Left lobe of liver (tissue), 2 donors: ENCODE measurements around the gene NDUFB3. TPM values are rescaled to one million over a fixed set of nuclear protein-coding genes. Genes with fewer than 3 reads are reported as not detected.
"Not testable (repeated sequence)": the region's sequence is repeated elsewhere in the genome, so short reads cannot be mapped to it uniquely, and the experiment has no call there.

Experiments
- ATAC-seq: fragments of 200-7000 bp; cut with Tn5 transposase; one replicate; pipeline ENCODE4 v1.9.1; 2020; ENCODE audit warnings: mild to moderate bottlenecking, moderate library complexity
- DNase-seq: peaks from one replicate; pipeline ENCODE4 v3.0.0-alpha.2; 2020; ENCODE audit warnings: low spot score
- total RNA-seq: library from RNA; stranded (reverse); gene quantifications from one replicate; pipeline ENCODE4 v1.2.1, GENCODE V29; 2021
- donor health status: DM: no; HTN: no; CAD: no; lungs with moderate emphysema.
- donor health status: DM: no; HTN: yes; CAD: no.

The NDUFB3 gene
- total RNA-seq, 1 donor from 2014 or later = 51.8 TPM

- DNase-seq (no peak), ATAC-seq (no peak)
These were observed 13.1 kb downstream of the NDUFB3 start for GRCh38 chr2:201084863-201085262.

- DNase-seq = no peak
- no peak for ATAC-seq
These were observed 18.8 kb downstream of the NDUFB3 start for GRCh38 chr2:201090574-201090973.

DNA sequence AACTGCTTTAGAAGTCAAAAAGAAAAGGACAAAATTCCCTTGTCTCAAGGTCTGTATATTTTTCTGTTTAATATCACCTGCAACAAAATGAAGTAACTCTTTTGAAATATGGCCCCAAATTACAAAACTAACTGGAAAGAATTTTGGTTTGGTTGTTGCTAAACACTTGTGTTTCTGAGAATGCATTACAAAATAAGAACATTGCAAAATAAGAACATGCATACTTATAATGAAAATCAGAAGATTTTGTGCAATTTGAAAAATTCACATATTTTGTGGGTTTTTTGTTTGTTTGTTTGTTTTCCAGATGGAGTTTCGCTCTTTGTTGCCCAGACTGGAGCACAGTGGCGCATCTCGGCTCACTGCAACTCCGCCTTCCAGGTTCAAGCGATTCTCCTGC lies 21.8 kb downstream of the NDUFB3 start:
- ATAC-seq (no peak), DNase-seq (no peak)

DNA sequence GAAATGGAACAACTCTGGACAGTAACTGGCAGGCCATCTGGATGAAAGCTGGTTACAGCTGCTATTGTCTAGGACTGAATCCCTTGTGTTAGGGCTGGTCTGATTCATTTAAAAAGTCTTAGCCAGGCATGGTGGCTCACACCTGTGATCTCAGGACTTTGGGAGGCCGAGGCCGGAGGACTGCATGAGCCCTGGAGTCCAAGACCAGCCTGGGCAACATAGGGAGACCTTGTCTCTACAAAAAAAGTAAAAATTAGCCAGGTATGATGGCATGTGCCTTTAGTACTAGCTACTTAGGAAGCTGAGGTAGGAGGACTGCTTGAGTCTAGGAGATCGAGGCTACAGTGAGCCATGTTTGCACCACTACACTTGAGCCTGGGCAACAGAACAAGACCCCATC lies 28.7 kb downstream of the NDUFB3 start:
- DNase-seq (no peak), ATAC-seq (no peak)

DNA sequence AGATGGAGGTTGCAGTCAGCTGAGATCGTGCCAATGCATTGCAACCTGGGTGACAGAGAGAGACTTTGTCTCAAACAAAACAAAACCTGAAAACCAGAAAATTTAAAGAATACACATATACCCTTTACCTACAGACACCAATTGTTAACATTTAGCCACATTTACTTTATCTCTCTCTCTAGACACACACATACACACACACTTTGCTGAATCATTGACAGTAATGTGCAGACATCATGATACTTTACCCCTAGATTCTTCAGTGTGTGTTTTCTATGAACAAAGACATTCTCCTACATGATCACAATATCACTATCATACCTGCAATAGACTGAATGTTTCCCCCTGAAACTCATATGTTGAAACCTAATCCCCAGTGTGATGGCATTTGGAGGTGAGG lies 34.0 kb downstream of the NDUFB3 start:
- DNase-seq (no peak), ATAC-seq (no peak)

- no peak for ATAC-seq
These were observed 35.8 kb downstream of the NDUFB3 start for GRCh38 chr2:201107624-201108023.

GRCh38 chr2:201108341-201108740 lies 36.5 kb downstream of the NDUFB3 start:
- no peak for ATAC-seq

More at GRCh38 chr2:201107624-201108023, 35.8 kb downstream of the NDUFB3 start:
- DNase-seq = no peak

GRCh38 chr2:201109186-201109585 lies 37.4 kb downstream of the NDUFB3 start:
- ATAC-seq = no peak

More at GRCh38 chr2:201108341-201108740, 36.5 kb downstream of the NDUFB3 start:
- DNase-seq = no peak

DNA sequence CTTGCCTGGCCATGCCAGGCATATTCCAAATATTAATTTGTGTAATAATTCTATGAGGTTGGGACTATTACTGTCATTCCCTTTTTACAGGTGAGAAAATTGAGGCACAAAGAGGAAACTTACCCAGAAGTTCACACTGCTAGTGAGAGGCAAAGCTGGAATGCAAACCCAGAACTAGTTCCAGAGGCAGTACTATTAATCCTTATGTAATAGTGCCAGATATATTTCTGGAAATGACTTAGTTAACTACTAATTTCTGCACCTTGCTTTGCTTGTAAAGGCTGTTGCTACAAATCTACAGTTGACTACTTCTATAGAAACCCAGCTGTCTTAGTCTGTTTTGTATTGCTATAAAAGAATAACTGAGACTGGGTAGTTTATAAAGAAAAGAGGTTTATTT lies 38.8 kb downstream of the NDUFB3 start:
- ATAC-seq (no peak), DNase-seq (no peak)

More at GRCh38 chr2:201109186-201109585, 37.4 kb downstream of the NDUFB3 start:
- DNase-seq = no peak

DNA sequence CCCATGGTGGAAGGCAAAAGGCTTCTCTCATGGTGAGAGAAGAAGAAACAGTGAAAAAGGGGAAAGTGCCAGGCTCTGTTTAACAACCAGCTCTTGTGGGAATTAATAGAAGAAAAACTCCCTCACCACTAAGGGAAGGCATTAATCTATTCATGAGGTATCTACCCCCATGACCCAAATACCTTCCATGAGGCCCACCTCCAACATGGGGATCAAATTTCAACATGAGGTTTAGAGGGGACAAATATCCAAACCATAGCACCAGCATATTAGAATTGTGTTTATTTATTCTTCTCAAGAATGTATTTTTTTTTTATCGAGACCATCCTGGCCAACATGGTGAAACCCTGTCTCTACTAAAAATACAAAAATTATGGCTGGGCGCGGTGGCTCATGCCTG lies 39.3 kb downstream of the NDUFB3 start:
- ATAC-seq = no peak
- DNase-seq = no peak

DNA sequence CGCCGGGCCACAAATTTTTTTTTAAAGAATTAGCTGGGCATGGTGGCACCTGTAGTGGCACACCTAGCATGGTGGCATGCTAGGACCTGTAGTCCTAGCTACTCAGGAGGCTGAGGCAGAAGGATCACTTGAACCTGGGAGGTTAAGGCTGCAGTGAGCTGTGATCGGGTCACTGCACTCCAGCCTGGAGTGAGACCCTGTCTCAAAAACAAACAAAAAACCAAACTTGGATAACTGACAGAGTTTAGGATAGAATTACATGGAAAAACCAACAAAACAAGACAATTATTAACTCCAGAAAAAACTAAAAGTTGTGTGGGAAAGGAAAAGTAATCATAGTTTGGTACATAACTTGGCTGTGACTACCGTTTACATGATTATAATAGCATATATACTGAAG lies 42.5 kb downstream of the NDUFB3 start:
- ATAC-seq = no peak
- DNase-seq = no peak

- ATAC-seq = no peak
- no peak for DNase-seq
These were observed 43.0 kb downstream of the NDUFB3 start for GRCh38 chr2:201114846-201115245.

DNA sequence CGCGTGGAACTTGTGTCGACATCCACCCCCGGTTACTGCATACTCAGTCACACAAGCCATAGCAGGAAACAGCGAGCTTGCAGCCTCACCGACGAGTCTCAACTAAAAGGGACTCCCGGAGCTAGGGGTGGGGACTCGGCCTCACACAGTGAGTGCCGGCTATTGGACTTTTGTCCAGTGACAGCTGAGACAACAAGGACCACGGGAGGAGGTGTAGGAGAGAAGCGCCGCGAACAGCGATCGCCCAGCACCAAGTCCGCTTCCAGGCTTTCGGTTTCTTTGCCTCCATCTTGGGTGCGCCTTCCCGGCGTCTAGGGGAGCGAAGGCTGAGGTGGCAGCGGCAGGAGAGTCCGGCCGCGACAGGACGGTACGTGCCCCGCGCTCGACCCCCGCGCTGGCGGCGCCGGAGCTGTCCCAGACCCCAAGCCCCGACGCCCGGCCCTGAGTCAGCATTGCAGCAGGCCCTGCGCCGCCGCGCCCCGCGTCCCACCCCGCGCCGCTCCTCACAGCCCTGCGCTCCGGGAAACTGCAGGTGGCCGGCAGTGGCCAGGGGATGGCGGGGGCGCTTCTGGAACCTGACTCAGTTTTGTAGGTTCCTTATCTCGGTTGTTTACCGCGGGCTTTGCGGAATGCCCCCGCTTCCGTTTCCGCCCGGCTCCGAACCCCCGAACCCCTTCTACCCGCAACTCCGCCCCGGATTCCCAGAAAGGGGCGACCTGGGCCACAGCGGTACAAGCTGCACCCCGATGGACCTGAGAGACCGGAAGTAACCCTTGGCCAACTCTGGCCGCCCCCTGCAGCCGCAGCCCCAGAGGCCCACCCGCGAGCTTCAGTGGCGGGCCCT lies 44.5 kb downstream of the NDUFB3 start, which contains the start of gene CFLAR:
CFLAR (plus strand) TSS at position 50 of the 844 bp plus-strand sequence. CDS start 13,702 bp downstream, outside the sequence.
- ATAC-seq = peak; percentile 78
- peak; percentile 89 for DNase-seq

- peak; percentile 41 for ATAC-seq
- DNase-seq = peak; percentile 83
These were observed 45.3 kb downstream of the NDUFB3 start for GRCh38 chr2:201116959-201117734.

DNA sequence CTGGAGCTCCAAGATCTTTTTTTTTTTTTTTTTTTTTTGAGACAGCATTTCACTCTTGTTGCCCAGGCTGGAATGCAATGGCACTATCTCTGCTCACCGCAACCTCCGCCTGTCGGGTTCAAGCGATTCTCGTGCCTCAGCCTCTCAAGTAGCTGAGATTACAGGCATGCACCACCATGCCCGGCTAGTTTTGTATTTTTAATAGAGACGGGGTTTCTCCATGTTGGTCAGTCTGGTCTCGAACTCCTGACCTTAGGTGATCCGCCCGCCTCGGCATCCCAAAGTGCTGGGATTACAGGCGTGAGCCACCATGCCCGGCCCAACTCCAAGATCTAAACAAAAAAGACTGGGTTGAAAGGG lies 45.9 kb downstream of the NDUFB3 start:
- not testable (repeated sequence) for DNase-seq, ATAC-seq

DNA sequence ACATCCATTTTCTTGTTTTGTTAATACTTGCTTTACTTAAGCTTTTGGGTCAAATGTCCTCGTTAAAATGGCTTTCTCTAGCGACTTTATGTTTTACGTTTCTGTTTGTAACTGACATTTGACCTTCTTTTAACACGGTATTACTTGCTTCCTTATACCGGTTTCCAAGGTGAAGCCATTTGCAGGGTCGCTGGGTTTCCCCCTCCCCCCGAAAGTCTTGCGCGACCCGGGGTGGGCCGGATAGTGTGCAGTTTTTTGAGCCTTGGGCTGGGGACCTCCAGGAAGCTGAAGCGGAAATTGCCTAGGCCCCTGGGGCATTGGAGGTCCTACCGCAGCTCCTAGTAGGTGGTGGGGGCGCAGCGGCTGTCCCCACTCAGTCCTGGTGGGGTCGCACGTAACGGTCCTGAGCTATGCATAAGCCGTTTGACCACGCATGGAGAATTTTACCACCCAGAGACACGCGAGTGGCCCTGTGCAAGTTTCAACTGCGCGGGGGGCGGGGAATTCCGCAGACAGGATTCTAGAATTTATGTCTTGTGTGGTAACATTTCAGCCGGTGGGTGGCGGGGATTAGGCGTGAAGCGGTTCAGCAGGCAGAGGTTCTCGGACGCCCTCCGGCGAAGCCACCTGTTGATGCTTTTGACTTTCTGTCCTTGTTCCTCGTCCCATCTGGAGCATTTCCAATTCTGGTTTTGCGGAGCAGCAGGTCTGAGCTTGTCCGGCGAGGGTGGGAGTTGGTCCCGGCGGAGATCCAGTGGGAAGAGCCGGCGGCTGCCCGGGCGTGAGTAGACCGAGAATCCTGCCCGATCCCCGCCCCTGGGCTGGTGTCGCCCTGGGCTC lies 46.5 kb downstream of the NDUFB3 start:
- DNase-seq = peak; percentile 87
- ATAC-seq = peak; percentile 57

DNA sequence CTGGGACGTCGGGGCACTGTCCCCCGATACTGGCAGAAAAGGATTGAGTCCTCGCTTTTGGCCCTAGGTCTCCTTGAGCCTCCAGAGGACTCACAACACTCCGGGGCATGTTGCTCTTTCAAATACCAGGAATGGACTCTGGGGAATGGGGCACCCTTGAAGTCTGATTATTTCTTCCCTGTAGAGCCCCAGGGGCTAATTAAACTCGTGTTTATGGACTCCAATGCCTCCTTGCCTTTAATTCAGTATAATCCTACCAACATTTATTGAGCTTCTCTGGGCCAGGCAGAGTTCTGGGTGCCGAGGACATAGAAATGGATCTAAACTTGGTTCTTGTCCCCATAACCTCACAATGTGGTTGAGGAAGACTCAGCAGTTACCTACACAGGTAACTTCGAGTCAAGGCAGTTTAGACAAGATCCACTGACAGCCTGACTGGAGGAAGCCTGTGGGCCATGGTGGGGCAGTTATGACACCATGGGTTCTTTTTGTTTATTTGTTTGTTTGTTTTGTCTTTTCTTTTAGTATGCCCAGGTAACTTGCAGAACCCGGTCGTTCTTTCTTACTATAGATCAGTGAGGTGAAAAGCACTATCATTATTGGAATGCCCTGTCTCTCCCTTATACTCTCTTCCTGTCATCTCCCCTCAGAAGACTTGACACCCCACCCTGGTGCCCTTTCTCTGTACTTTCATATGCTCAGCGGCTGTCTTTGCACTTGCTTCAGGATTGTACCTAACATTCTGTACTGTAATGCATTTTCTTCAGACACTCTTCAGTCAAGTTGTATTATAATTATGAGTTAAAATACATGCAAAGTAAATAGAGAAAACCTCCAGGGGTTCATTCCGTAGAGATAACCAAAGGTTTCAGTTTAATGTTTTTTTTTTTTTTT lies 47.4 kb downstream of the NDUFB3 start:
- DNase-seq (no peak), ATAC-seq (peak; percentile 1)

GRCh38 chr2:201122276-201122675 lies 50.5 kb downstream of the NDUFB3 start:
- ATAC-seq (no peak), DNase-seq (no peak)

- no peak for DNase-seq
- no peak for ATAC-seq
These were observed 54.7 kb downstream of the NDUFB3 start for GRCh38 chr2:201126308-201127151.
